Nephron (organoid): Measurements from ENCODE around the gene FBN3.

Experiments used
- H3K27ac Mint-ChIP-seq, 3 experiments: 2 replicates each; pipeline ENCODE4 v1.8.0; 2020; ENCODE audit warnings: mixed read lengths in 3 of 3, mild to moderate bottlenecking in 2 of 3, moderate library complexity in 1 of 3
- H3K27me3 Mint-ChIP-seq: 2 replicates; pipeline ENCODE4 v1.8.0; 2021; ENCODE audit warnings: low read depth, mild to moderate bottlenecking, moderate library complexity, mixed read lengths
- H3K36me3 Mint-ChIP-seq: 2 replicates; pipeline ENCODE4 v1.8.0; 2020; ENCODE audit warnings: low read depth, mixed read lengths
- H3K4me1 Mint-ChIP-seq: 2 replicates; pipeline ENCODE4 v1.8.0; 2020; ENCODE audit warnings: mixed read lengths
- H3K4me3 Mint-ChIP-seq, 3 experiments: 2 replicates each; pipeline ENCODE4 v1.8.0; 2020; ENCODE audit warnings: mild to moderate bottlenecking in 3 of 3, mixed read lengths in 3 of 3, moderate library complexity in 2 of 3
- H3K9me3 Mint-ChIP-seq: 2 replicates; pipeline ENCODE4 v1.8.0; 2020; ENCODE audit warnings: mixed read lengths
- CTCF ChIP-seq, 3 experiments: fragments of 200-600 bp; sonication (generic); IDR thresholded peaks; one replicate each; pipeline ENCODE4 v1.5.0; 2021; ENCODE audit warnings: antibody characterized with exemption in 3 of 3; ENCODE audit not compliant: unreplicated experiment in 3 of 3

The FBN3 gene

GRCh38 chr19:8064911-8065874 lies 84.2 kb downstream of the FBN3 start:
- H3K4me3 Mint-ChIP-seq = no peak overlapping the region
- no peaks in the 10 kb centered on the region for H3K27me3 Mint-ChIP-seq
- H3K27ac Mint-ChIP-seq = no peak overlapping the region
- H3K4me1 Mint-ChIP-seq = no peaks in the 10 kb centered on the region
- no peak for TF ChIP-seq CTCF (IDR thresholded peaks at IDR 0.05; ENCODE audit: unreplicated experiment in 3 of 3)
- H3K36me3 Mint-ChIP-seq = peaks cover 27% of the 10 kb centered on the region
- H3K9me3 Mint-ChIP-seq = peaks cover 7% of the 10 kb centered on the region

DNA sequence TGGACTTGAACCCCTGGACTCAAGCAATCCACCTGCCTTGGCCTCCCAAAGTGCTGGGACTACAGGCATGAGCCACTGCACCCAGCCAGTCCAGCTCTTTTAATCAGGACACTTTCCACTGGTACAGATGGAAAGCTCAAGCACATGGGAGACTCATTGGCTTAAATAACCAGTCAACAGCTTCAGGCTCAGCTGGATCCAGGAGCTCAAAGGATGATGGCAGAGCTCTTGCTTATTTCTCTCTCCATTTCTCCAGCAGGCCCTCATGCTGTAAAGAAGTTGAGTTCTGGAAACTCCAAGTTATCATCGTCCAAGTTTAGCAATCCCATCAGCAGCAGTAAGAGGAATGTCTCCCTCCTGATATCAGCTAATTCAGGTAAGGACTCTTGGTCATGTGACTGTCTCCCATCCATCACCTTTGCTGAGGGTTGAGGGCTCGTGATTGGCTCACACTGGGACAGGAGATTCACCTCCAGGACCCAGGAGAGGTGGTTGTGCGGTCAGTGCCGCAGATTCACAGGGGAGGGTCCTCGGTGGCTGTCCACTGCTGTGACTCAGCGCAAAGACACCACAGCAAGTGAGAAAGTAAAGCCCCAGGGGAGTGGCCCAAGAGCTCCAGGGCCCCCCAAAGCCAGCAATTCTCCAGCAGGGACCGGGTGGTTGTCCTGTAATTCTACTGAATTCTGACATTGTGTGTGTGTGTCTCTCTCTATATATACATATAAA lies 91.7 kb downstream of the FBN3 start:
- Mint-ChIP-seq H3K4me3 (no peak overlapping the region), H3K9me3 (no peaks in the 10 kb centered on the region), H3K27ac (no peak overlapping the region), H3K36me3 (peaks cover 7% of the 10 kb centered on the region), H3K4me1 (no peaks in the 10 kb centered on the region), H3K27me3 (no peaks in the 10 kb centered on the region)
- TF ChIP-seq CTCF (IDR thresholded peaks at IDR 0.05; ENCODE audit: unreplicated experiment in 3 of 3) = no peak

DNA sequence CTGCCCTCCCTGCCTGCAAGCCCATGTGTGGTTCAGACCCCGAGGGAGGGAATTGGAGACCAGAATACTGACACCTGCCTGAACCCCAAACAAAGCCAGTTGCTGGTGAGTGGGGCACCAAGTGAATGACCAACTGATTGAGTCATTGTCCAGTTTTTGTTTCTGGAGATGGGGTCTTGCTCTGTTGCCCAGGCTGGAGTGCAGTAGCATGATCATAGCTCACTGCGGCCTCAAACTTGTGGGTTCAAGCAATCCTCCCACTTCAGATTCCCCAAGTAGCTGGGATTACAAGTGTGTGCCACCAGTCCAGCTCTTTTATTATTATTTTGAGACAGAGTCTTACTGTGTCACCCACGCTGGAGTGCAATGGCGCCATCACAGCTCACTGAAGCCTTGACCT lies 92.9 kb downstream of the FBN3 start:
- Mint-ChIP-seq H3K4me3 (no peak overlapping the region), H3K27ac (no peak overlapping the region), H3K9me3 (no peaks in the 10 kb centered on the region), H3K36me3 (peaks cover 4% of the 10 kb centered on the region), H3K27me3 (peaks cover 7% of the 10 kb centered on the region), H3K4me1 (no peaks in the 10 kb centered on the region)
- no peak for TF ChIP-seq CTCF (IDR thresholded peaks at IDR 0.05; ENCODE audit: unreplicated experiment in 3 of 3)

DNA sequence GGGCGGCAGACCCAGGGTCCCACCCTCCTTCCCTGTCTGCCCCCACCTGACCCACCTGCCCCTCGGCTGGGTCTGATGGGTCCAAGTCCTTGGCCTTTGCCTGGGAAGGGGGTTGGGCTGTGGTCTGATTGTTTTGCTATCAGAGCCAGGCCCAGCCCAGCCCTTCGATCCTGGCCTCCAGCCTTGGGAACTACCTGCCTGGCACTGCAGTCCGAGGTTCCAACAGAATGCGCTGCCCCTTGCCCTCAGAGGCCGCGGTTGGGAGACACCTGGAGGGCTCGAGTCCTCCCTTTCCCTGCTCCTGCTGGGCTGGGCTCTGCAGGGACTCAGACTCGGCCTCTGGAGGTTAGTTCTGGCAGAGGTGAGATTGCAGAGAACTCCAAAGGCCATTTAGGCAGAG lies 95.2 kb downstream of the FBN3 start:
- no peaks in the 10 kb centered on the region for H3K4me1 Mint-ChIP-seq
- no peak for TF ChIP-seq CTCF (IDR thresholded peaks at IDR 0.05; ENCODE audit: unreplicated experiment in 3 of 3)
- H3K27ac Mint-ChIP-seq = no peak overlapping the region
- peaks cover 7% of the 10 kb centered on the region for H3K27me3 Mint-ChIP-seq
- no peaks in the 10 kb centered on the region for H3K9me3 Mint-ChIP-seq
- H3K36me3 Mint-ChIP-seq = no peaks in the 10 kb centered on the region
- no peak overlapping the region for H3K4me3 Mint-ChIP-seq

DNA sequence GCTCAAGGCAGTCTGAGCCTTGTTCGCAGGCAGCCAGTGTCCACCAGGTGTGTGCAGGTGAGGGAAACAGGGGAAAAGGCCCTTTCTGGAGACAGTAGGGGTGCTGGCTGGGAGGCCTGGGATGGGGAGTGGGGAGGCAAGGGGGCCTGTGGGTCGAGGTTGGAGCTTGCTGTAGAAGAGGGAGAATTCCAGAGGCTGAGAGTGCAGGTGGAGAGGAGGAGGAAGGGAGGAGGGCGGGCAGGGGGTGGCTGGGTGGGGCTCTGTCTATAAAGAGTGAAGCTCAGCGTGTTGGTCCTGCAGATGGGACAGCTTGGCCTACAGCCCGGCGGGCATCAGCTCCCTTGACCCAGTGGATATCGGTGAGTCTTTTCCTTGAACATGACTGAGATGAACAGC lies 96.9 kb downstream of the FBN3 start, which contains the start of gene CCL25:
Gene CCL25 (plus strand): TSS at position 297 of the 396 bp plus-strand sequence. CDS start 290 bp downstream, outside the sequence.
- no peaks in the 10 kb centered on the region for H3K4me1 Mint-ChIP-seq
- TF ChIP-seq CTCF (IDR thresholded peaks at IDR 0.05; ENCODE audit: unreplicated experiment in 3 of 3) = no peak
- H3K27ac Mint-ChIP-seq = no peak within 1 kb of the TSS
- no peaks in the 10 kb centered on the region for H3K9me3 Mint-ChIP-seq
- H3K36me3 Mint-ChIP-seq = no peaks in the 10 kb centered on the region
- H3K4me3 Mint-ChIP-seq = no peak within 1 kb of the TSS
- peaks cover 10% of the 10 kb centered on the region for H3K27me3 Mint-ChIP-seq
